Measurements from ENCODE around the gene ZNF654.

GRCh38 chr3:88025001-88025552, 34.0 kb upstream of the ZNF654 start:
- no peak for TF ChIP-seq POLR2A (IDR thresholded peaks at IDR 0.05)
- TF ChIP-seq, protein P1, sequence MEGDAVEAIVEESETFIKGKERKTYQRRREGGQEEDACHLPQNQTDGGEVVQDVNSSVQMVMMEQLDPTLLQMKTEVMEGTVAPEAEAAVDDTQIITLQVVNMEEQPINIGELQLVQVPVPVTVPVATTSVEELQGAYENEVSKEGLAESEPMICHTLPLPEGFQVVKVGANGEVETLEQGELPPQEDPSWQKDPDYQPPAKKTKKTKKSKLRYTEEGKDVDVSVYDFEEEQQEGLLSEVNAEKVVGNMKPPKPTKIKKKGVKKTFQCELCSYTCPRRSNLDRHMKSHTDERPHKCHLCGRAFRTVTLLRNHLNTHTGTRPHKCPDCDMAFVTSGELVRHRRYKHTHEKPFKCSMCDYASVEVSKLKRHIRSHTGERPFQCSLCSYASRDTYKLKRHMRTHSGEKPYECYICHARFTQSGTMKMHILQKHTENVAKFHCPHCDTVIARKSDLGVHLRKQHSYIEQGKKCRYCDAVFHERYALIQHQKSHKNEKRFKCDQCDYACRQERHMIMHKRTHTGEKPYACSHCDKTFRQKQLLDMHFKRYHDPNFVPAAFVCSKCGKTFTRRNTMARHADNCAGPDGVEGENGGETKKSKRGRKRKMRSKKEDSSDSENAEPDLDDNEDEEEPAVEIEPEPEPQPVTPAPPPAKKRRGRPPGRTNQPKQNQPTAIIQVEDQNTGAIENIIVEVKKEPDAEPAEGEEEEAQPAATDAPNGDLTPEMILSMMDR (IDR thresholded peaks at IDR 0.05), result no peak

Measured in uterus (tissue), 2 donors.